ENCODE data around the gene DHX8. TPM values are rescaled to one million over a fixed set of nuclear protein-coding genes. Genes with fewer than 3 reads are reported as not detected.

The DHX8 gene
- total and polyA plus RNA-seq, 2 of the 8 experiments (the other 6 are each of a cell fraction or from before 2014, with no cell fraction given), result 30.5 to 59.4 TPM

DNA sequence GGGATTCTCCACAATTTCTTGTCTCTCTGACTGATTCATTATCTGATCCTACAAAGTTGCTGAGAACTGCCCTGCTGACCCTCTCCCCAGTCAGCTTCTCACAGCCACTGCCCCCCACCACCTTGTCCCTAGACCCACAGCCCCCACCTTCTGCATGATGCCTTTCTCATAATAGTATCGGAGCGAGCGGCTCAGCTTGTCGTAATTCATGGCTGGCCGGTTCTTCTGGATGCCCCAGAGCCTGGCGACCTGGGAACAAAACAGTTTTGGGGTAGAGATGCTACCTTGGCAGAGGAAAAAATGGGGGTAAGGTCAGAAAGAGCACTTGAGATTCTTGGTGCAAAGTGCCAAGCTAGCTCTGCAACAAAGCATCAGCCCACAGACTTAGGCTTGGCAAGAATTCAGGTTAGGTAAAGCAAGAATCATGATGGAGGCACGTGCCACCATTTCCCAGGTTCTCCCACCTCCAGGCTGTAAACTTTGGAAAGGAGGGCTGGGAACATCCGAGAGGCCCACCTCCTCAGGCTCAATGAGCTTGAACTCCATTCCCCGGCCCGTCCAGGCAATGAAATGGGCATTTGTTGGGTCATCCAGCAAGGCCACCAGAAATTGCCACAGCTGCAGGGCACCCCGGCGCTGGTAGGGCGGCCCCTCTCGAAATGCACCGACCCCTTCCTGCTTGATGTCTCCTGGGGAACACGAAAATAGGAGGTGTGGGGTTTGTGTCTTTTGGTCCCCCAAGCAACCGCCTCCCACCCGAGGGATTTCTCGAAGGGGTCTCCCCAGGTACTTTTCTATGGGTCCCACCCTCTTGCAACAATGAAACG lies 45.4 kb downstream of the DHX8 start (continued):
- TF ChIP-seq CEBPB (IDR thresholded peaks at IDR 0.05; ENCODE audit: low read depth, low read length), result no peak
- TF ChIP-seq PHF8 (conservative IDR thresholded peaks at IDR 0.05; ENCODE audit: low read depth, low read length), result no peak
- TF ChIP-seq CHD1 (IDR thresholded peaks at IDR 0.05; ENCODE audit: low read depth, low read length), result no peak
- no peak for TF ChIP-seq USF2 (IDR thresholded peaks at IDR 0.05; ENCODE audit: low read length)
- no peak for TF ChIP-seq CHD7 (IDR thresholded peaks at IDR 0.05; ENCODE audit: insufficient replicate concordance, low read length)
- TF ChIP-seq CREB1 (IDR thresholded peaks at IDR 0.05), result no peak
- no peak for TF ChIP-seq SAP30 (IDR thresholded peaks at IDR 0.05; ENCODE audit: insufficient read depth, insufficient replicate concordance, low read length)
- TF ChIP-seq RAD21 (IDR thresholded peaks at IDR 0.05 in 1 of 2, conservative IDR thresholded peaks at IDR 0.05 in 1 of 2; ENCODE audit: low read depth in 2 of 2, low read length in 2 of 2), result no peak
- no peak for TF ChIP-seq SP1 (IDR thresholded peaks at IDR 0.05; ENCODE audit: low read depth, low read length)

All from H1 (cell line).